Tibial artery (tissue), 4 donors: ENCODE data around the gene ZDHHC12.

Experiments used
- DNase-seq, 2 donors: peaks; one replicate each; pipeline ENCODE4 v3.0.0-alpha.2; 2019
- H3K27ac ChIP-seq, 2 donors: fragments of 200-600 bp; sonication (generic) in 1 of 2; 1 replicate in 1 of 2; 2 replicates in 1 of 2; pipeline ENCODE4 v1.5.1; 2018 to 2019; ENCODE audit warnings: mild to moderate bottlenecking in 1 of 2
- H3K27me3 ChIP-seq, 2 donors: fragments of 200-600 bp; sonication (generic) in 1 of 2; one replicate each; pipeline versions ENCODE4 v1.5.1 to v1.6.0; 2016 to 2019
- H3K36me3 ChIP-seq, 3 donors: fragments of 200-600 bp; sonication (generic) in 2 of 3; one replicate each; pipeline ENCODE4 v1.5.1; 2016 to 2019; ENCODE audit warnings: mild to moderate bottlenecking in 2 of 3
- H3K4me1 ChIP-seq, 4 donors: fragments of 200-600 bp; sonication (generic) in 2 of 4; 1 replicate in 3 of 4; 2 replicates in 1 of 4; pipeline ENCODE4 v1.5.1; 2016 to 2019
- H3K4me3 ChIP-seq, 2 donors: fragments of 200-600 bp; sonication (generic) in 1 of 2; 1 replicate in 1 of 2; 2 replicates in 1 of 2; pipeline ENCODE4 v1.5.1; 2018 to 2019; ENCODE audit warnings: mild to moderate bottlenecking in 2 of 2
- H3K9me3 ChIP-seq, 3 donors: fragments of 200-600 bp; sonication (generic) in 1 of 3; one replicate each; pipeline ENCODE4 v1.5.1; 2016 to 2019
- intact Hi-C: fragments of 100-400 bp; cut with DNase I; formaldehyde crosslinking; loops from one replicate; pipeline ENCODE4 v1.15.0; 2023; ENCODE audit warnings: low total_unique reads
- TF ChIP-seq, protein P1 (sequence below), 2 experiments: fragments of 200-600 bp in 1 of 2; fragments of 450-650 bp in 1 of 2; IDR thresholded peaks; one replicate each; pipeline ENCODE4 v1.5.1; 2017 to 2019; ENCODE audit warnings: antibody characterized with exemption in 2 of 2, mild to moderate bottlenecking in 1 of 2, moderate library complexity in 1 of 2

ZDHHC12 gene

DNA sequence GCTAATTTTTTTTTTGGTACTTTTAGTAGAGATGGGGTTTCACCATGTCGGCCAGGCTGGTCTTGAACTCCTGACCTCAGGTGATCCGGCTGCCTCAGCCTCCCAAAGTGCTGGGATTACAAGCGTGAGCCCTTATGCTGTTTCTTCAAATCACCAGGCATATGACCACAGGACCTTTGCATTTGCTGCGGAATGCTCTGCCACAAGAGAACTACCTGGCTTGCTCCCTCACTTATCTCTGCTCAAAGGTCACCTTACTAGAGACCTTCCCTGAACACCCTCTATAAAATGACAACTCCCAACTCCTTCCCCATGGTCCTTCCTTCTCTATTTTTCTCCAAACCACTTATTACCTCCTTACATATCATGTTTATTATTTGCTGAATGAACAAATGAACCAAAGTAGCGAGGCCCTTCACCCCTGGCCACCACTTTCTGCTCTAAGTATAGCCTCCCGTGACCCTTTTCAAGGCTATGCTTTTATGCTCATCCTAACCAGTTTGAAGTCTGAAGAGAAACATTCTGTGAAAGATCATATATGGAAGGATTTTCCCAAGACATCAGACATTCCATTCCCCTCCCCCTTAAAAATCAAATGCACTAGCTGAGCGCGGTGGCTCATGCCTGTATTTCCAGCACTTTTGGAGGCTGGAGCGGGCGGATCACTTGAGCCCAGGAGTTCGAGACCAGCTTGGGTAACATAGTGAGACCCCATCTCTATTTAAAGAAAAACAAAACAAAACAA is 46.5 kb upstream of the ZDHHC12 start:
- Histone ChIP-seq H3K27me3 (no peaks in the 10 kb centered on the region), H3K4me1 (peaks cover 0 to 30% (median 19%) of the 10 kb centered on the region in 4 donors), H3K9me3 (no peaks in the 10 kb centered on the region), H3K27ac (peak overlapping the region; percentile 93 to 96), H3K36me3 (peaks cover 0 to 10% (median 0%) of the 10 kb centered on the region in 3 donors), H3K4me3 (peak overlapping the region; percentile 84 to 93)
- intact Hi-C loops = no loop called here
- DNase-seq = no peak
- TF ChIP-seq, protein P1, sequence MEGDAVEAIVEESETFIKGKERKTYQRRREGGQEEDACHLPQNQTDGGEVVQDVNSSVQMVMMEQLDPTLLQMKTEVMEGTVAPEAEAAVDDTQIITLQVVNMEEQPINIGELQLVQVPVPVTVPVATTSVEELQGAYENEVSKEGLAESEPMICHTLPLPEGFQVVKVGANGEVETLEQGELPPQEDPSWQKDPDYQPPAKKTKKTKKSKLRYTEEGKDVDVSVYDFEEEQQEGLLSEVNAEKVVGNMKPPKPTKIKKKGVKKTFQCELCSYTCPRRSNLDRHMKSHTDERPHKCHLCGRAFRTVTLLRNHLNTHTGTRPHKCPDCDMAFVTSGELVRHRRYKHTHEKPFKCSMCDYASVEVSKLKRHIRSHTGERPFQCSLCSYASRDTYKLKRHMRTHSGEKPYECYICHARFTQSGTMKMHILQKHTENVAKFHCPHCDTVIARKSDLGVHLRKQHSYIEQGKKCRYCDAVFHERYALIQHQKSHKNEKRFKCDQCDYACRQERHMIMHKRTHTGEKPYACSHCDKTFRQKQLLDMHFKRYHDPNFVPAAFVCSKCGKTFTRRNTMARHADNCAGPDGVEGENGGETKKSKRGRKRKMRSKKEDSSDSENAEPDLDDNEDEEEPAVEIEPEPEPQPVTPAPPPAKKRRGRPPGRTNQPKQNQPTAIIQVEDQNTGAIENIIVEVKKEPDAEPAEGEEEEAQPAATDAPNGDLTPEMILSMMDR (IDR thresholded peaks at IDR 0.05) = no peak

DNA sequence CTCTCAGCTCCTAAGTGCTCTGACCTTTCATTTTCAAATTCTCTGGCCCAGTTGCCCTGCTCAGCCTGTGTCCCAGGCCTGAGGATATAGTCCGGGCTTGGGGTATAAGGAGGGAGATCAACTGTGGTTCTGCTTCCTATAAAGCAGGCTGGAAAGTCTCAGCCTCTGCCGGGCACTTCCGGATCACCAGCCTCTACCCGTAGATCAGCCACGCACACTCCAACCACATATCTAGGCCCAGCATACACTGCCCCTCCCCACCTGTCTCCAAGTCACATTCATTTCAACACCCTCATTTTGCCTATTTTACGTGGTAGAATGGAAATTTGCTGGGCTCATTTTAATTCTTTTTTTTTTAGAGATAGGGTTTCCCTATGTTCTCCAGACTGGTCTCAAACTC is 44.7 kb upstream of the ZDHHC12 start:
- intact Hi-C loops = no loop called here
- peaks cover 0 to 24% (median 0%) of the 10 kb centered on the region in 3 donors for H3K36me3 ChIP-seq
- H3K4me3 ChIP-seq = no peak overlapping the region
- TF ChIP-seq, protein P1 (IDR thresholded peaks at IDR 0.05) = no peak
- DNase-seq = no peak
- no peaks in the 10 kb centered on the region for H3K27me3 ChIP-seq
- no peak overlapping the region for H3K27ac ChIP-seq
- H3K4me1 ChIP-seq = peaks cover 0 to 30% (median 19%) of the 10 kb centered on the region in 4 donors
- no peaks in the 10 kb centered on the region for H3K9me3 ChIP-seq

DNA sequence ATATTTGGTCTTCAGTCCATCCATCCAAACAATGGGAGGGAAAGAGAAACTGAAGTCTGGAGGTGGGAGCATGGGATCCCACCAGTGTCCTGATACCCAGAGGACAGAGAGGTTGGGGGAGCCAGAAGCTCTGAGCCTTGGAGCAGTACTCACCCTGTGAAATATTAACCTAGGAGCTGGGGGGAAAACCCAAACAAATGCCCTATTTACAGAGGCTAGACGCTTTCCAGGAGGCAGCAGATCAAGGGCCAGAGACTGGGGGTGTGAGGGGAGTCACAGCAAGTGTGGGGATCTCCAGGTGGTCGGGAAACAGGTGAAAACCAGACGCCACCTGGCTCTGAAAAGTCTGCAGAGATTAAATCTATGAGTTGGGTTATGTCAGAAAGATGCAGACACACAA is 41.6 kb upstream of the ZDHHC12 start:
- TF ChIP-seq, protein P1 (IDR thresholded peaks at IDR 0.05) = no peak
- Histone ChIP-seq H3K9me3 (no peaks in the 10 kb centered on the region), H3K27me3 (no peaks in the 10 kb centered on the region), H3K27ac (no peak overlapping the region), H3K36me3 (peaks cover 0 to 28% (median 0%) of the 10 kb centered on the region in 3 donors), H3K4me3 (no peak overlapping the region), H3K4me1 (peaks cover 0 to 32% (median 9%) of the 10 kb centered on the region in 4 donors)
- intact Hi-C loops = no loop called here
- no peak for DNase-seq

DNA sequence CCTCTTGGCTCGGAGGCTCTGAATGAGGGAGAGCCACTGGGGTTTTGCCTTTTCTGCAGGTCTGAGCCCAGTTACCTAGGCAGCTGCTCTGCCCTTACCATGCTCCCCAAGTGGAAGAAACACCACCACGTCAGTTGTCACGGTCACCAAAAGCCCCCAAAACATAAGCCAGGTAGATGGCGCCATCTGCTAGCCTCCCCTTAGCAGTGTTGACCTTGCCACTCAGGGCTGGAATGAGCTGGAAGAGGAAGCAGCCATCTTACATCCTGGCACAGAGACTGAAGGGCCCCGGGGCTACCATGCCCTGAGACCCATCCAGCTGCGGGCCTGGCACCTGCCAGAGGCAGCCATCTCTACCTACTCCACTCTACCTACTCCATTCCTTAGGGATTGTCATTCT is 40.4 kb upstream of the ZDHHC12 start:
- Histone ChIP-seq H3K27me3 (no peaks in the 10 kb centered on the region), H3K9me3 (no peaks in the 10 kb centered on the region), H3K36me3 (peaks cover 0 to 35% (median 4%) of the 10 kb centered on the region in 3 donors), H3K4me1 (peaks cover 0 to 21% (median 0%) of the 10 kb centered on the region in 4 donors), H3K4me3 (no peak overlapping the region), H3K27ac (no peak overlapping the region)
- no peak for DNase-seq
- TF ChIP-seq, protein P1 (IDR thresholded peaks at IDR 0.05) = no peak
- intact Hi-C loops = no loop called here

DNA sequence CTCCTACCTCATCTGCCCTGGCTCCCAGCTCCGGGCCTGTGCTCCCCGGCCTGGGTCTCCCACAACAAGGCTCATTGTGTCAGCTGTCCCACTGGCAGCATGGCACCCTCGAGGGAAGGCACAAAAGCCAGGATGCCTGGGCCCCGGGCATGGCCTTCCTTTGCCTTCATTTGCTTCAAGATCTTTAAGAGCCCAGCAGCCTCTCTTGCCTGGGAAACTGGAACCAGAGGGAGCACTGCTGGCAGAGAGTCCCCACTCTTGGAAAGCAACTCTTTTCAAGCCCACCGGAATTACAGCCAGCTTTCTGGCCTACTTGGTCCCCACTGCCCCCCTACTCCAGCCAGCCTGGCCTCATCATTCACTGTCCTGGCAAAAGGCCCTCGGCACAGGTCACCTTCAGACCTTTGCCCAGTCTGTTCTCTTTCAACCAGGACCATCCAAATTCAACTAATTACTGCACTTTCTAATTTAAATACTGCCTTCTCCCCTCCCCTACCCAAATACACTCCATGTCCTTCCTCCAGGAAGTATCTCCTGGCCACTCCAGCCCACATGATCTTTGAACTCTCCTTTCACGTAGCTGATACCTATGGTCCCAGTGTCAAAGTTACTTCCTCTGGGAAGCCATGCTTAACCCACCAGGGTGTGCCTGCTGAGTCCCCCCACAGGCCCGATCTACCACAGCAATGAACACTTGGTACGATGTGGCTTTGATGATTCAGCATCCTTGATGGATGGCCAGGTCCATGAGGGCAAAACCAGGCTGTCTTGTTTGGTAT is 38.9 kb upstream of the ZDHHC12 start:
- Histone ChIP-seq H3K4me1 (peaks cover 0 to 8% (median 0%) of the 10 kb centered on the region in 4 donors), H3K27me3 (no peaks in the 10 kb centered on the region), H3K9me3 (no peaks in the 10 kb centered on the region), H3K4me3 (no peak overlapping the region), H3K36me3 (peaks cover 0 to 31% (median 4%) of the 10 kb centered on the region in 3 donors), H3K27ac (no peak overlapping the region)
- TF ChIP-seq, protein P1 (IDR thresholded peaks at IDR 0.05) = no peak
- intact Hi-C loops = no loop called here
- DNase-seq = no peak
